IPS-20b (cell line): ENCODE data around the gene DIP2B.

ENCODE experiments used
- H3K27ac ChIP-seq: one replicate; pipeline ENCODE4 v1.5.1; 2013; ENCODE audit warnings: low read length
- H3K27me3 ChIP-seq: 2 replicates; pipeline ENCODE4 v1.6.1; 2013; ENCODE audit warnings: mild to moderate bottlenecking, low read length, inconsistent platforms; ENCODE audit not compliant: insufficient read depth
- H3K36me3 ChIP-seq: 2 replicates; pipeline ENCODE4 v1.6.1; 2013; ENCODE audit warnings: low read depth, mild to moderate bottlenecking, inconsistent platforms, low read length, moderate library complexity; ENCODE audit not compliant: insufficient read depth
- H3K4me1 ChIP-seq: 2 replicates; pipeline ENCODE4 v1.6.1; 2013; ENCODE audit warnings: mild to moderate bottlenecking, control low read depth, inconsistent platforms, low read length, moderate library complexity; ENCODE audit not compliant: insufficient read depth
- H3K4me3 ChIP-seq: 2 replicates; pipeline ENCODE4 v1.5.1; 2013; ENCODE audit warnings: mild to moderate bottlenecking, low read length, inconsistent platforms
- H3K9ac ChIP-seq: 2 replicates; pipeline ENCODE4 v1.6.1; 2013; ENCODE audit warnings: low read depth, mild to moderate bottlenecking, inconsistent platforms, low read length, moderate library complexity
- H3K9me3 ChIP-seq: 2 replicates; pipeline ENCODE4 v1.6.1; 2013; ENCODE audit warnings: mild to moderate bottlenecking, low read depth, low read length, inconsistent platforms; ENCODE audit not compliant: insufficient read depth

DIP2B gene

DNA sequence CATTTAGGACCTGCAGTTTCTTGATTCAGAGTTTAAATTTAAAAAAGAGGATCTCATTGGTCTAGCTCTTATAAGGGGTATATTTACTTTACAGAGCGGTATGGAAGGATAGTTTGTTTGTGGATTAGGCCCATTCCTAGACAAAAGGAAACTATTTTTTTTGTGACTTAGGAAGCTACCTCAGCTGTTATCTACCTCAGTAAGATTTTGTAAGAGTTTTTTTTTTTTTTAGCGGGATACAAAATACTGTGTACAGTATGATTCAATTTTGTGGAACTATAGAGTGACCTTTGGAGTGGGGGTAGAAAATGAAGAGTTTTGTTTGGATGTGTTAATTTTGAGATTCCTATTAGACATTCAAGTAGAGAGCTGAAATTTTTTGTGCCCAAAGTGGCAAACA is 154.5 kb downstream of the DIP2B start:
- Histone ChIP-seq H3K4me1 (no peaks in the 10 kb centered on the region), H3K27ac (no peak overlapping the region), H3K9me3 (no peaks in the 10 kb centered on the region), H3K27me3 (no peaks in the 10 kb centered on the region), H3K9ac (no peak overlapping the region), H3K36me3 (peaks cover 8% of the 10 kb centered on the region; the same call in 1 of the 2 replicates), H3K4me3 (no peak overlapping the region)

DNA sequence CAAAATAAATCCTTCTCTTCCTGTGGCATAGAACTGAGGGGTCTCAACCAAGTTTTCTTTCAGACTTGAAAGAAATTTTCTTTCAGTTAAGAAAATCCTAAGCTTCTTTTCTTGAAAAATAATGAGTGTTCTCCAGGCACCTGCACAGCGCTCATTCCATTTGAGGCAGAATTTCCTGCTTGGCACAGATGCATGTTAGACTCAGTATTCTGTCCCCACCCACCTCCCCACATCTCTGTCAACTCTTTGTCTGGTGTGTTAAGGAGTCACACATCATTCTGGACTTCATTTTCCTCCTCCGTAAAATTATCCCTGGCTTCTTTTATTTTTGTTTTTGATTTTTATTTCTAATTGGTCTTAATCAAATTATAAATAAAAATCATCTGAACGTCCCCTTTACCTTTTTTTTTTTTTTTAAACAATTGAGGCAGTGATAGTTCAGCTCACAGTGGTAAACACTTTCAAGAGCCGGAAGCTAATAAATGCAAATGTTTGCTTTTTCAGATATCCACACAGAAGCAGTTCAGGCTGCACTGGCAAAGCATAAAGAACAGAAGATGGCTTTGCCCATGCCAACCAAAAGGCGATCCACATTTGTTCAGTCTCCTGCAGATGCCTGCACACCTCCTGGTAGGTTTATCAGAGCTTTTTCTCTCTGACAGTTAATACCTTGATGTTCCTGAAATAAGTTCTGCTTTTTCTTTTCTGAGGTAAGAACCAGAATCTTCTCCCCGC is 155.1 kb downstream of the DIP2B start:
- Histone ChIP-seq H3K27ac (no peak overlapping the region), H3K9ac (no peak overlapping the region), H3K9me3 (no peaks in the 10 kb centered on the region), H3K4me3 (no peak overlapping the region), H3K4me1 (no peaks in the 10 kb centered on the region), H3K36me3 (peaks cover 8% of the 10 kb centered on the region; the same call in 1 of the 2 replicates), H3K27me3 (no peaks in the 10 kb centered on the region)

DNA sequence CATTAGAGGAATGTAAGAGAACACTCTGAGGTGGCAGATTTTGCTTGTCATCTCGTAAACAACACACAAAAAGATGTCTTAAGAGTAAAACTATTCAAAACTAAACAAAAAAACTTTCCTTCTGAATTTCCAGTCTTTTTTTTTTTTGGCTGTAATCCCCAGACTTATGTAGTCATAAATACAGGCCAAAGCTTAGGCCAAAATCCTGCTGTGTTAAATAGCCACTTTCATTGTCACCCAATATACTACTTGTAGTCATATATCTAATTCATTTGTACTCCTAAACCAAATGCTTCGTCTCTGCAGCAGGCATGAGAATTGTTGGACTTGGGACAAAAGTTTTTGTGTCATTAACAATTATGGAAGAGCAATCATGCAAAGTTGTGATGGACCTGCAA is 155.6 kb downstream of the DIP2B start:
- Histone ChIP-seq H3K4me1 (no peaks in the 10 kb centered on the region), H3K27ac (no peak overlapping the region), H3K27me3 (no peaks in the 10 kb centered on the region)

DNA sequence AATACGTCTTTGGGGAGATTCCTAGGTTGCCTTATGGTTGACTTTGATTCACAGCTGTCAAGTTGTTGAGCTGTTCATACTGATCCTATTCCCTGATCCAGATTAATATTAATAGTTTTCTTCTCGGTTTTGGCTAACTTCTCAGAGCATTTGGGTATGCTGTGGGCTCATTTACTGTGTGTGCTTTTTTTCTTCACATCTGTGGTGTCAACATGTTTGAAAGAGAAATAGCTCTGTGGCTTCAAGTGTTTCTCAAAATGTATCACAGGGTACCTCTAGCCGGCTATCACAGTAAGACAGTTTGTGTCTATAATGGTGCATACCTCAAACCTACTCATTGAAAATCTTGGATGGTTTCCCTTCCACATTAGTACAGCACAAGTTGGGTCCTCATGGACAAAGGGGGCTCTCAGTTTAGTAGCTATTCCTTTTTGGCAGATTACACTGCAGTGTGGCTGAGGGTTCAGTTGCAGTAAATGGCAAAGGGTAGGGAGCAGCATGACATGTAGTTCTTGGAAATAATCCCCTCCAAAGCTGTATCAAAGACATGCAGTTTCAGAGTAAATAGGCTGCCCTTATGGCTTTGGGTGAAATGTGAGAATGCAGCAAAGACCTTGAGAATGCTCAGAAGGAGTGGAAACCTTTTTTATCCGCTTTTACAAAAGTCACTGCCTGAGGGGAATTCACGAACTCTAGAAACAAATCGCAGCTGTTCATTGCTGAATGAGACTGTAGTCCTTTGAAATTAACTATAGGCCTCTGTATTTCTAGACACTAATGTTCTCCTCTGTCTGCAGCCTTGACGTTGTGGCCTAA is 156.7 kb downstream of the DIP2B start:
- H3K9me3 ChIP-seq: no peaks in the 10 kb centered on the region
- H3K4me1 ChIP-seq: no peaks in the 10 kb centered on the region
- H3K4me3 ChIP-seq: no peak overlapping the region
- peaks cover 8% of the 10 kb centered on the region; the same call in 1 of the 2 replicates for H3K36me3 ChIP-seq
- H3K9ac ChIP-seq: no peak overlapping the region
- H3K27me3 ChIP-seq: no peaks in the 10 kb centered on the region
- H3K27ac ChIP-seq: no peak overlapping the region

More for the DNA sequence above, 155.6 kb downstream of the DIP2B start:
- no peak overlapping the region for H3K9ac ChIP-seq
- H3K36me3 ChIP-seq: peaks cover 8% of the 10 kb centered on the region; the same call in 1 of the 2 replicates
- H3K9me3 ChIP-seq: no peaks in the 10 kb centered on the region
- H3K4me3 ChIP-seq: no peak overlapping the region

DNA sequence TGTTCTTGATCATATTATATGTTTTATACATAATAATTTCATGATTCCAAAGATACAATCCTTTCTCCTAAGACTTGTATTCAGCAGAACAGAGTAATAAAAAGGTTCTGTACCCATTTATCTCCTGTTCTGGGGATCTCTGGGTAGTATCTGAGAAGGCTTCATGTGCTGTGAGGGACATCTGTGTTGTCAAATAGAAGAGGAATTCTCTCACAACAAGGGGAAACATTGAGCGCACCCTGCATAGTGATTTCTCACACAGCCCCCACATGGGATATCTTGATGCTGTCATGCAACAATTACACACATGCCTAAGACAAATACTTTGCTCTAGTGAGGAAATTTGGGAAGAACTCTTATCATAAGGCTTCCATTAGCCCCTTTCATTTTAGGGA is 157.3 kb downstream of the DIP2B start:
- Histone ChIP-seq H3K27ac (no peak overlapping the region), H3K36me3 (peaks cover 8% of the 10 kb centered on the region; the same call in 1 of the 2 replicates)

DNA sequence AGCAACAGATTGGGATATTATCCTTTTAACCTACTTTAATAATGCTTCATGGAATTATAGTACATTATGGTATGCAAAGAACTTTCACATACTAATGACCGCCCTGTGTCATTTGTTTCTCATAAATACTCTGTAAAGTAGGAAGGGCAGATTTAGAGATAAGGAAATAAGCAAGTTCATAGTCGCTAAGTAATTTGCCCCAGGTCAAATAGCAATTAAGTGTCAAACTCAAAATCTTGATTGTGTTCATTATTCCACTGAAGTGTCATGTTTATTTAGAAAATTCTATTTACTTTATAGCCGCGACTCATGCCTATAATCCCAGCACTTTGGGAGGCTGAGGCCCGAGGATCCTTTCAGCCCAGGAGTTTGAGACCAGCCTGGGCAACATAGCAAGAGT is 160.4 kb downstream of the DIP2B start:
- Histone ChIP-seq H3K36me3 (peaks cover 7% of the 10 kb centered on the region; the same call in 1 of the 2 replicates), H3K27me3 (no peaks in the 10 kb centered on the region), H3K9me3 (no peaks in the 10 kb centered on the region), H3K9ac (no peak overlapping the region), H3K4me1 (no peaks in the 10 kb centered on the region), H3K27ac (no peak overlapping the region), H3K4me3 (no peak overlapping the region)

More for the DNA sequence above, 157.3 kb downstream of the DIP2B start:
- H3K4me3 ChIP-seq: no peak overlapping the region
- no peaks in the 10 kb centered on the region for H3K27me3 ChIP-seq
- H3K9ac ChIP-seq: no peak overlapping the region
- H3K4me1 ChIP-seq: no peaks in the 10 kb centered on the region
- no peaks in the 10 kb centered on the region for H3K9me3 ChIP-seq

DNA sequence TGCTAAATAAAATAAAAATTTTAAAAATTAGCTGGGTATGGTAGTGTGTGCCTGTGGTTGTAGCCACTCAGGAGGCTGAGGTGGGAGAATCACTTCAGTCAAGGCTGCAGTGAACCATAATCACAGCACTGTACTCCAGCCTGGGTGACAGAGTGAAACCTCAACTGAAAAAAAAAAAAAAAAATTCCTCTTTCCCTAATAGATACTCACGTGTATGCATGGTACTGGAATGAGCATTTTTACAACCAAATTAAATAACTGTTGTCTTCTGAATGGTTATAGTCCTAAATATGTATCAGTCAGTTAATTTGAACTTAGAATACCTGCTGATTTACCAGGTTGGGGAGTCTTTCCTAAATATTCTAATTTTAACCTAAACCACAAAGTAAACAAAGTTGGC is 160.8 kb downstream of the DIP2B start:
- H3K36me3 ChIP-seq: peaks cover 4% of the 10 kb centered on the region; the same call in 1 of the 2 replicates
- no peak overlapping the region for H3K27ac ChIP-seq
- H3K27me3 ChIP-seq: no peaks in the 10 kb centered on the region
- H3K4me1 ChIP-seq: no peaks in the 10 kb centered on the region
- no peaks in the 10 kb centered on the region for H3K9me3 ChIP-seq
- H3K4me3 ChIP-seq: no peak overlapping the region
- H3K9ac ChIP-seq: no peak overlapping the region

DNA sequence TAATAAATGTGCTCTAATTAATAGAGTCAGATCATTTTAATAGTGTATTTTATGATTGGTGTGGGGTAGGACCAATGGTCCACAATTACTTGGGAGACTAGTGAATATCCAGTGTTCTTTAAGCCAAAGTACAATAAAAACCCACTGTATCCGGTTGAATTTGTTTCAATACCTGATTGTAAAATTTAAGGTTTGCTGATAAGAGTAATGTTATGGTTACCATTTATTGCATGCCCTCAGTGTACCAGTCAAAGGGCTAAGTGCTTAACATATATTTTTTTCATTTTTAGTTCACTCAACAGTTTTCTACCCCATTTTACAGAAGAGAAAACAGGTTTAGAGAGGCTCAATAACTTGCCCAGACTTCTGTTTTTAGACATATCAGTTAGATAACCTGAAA is 161.2 kb downstream of the DIP2B start:
- no peaks in the 10 kb centered on the region for H3K9me3 ChIP-seq
- H3K4me1 ChIP-seq: no peaks in the 10 kb centered on the region
- no peaks in the 10 kb centered on the region for H3K27me3 ChIP-seq
- H3K4me3 ChIP-seq: no peak overlapping the region
- peaks cover 5% of the 10 kb centered on the region; the same call in 1 of the 2 replicates for H3K36me3 ChIP-seq
- no peak overlapping the region for H3K9ac ChIP-seq
- H3K27ac ChIP-seq: no peak overlapping the region

DNA sequence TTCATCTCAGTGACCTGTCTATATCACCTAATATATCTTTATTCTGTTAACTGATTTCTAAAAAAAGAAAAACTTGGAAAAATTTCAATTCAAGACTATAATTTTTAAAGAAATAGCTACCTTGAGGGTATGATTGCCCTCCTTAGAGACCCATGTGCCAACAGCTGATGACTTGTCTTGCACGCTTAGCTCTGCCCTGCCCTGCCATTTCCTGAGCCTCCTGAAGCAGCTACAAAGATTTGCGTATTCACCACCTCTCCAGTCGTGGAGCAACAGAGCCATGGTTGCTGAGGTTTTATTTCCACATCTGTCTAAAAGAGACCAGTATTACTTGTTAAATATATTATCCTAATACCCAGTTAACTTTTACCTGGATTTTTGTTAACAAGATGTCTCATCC is 167.4 kb downstream of the DIP2B start:
- H3K27ac ChIP-seq: no peak overlapping the region
- H3K36me3 ChIP-seq: peaks cover 34% of the 10 kb centered on the region
- no peak overlapping the region for H3K4me3 ChIP-seq
- no peak overlapping the region for H3K9ac ChIP-seq
- H3K27me3 ChIP-seq: no peaks in the 10 kb centered on the region
- H3K4me1 ChIP-seq: no peaks in the 10 kb centered on the region
- no peaks in the 10 kb centered on the region for H3K9me3 ChIP-seq

DNA sequence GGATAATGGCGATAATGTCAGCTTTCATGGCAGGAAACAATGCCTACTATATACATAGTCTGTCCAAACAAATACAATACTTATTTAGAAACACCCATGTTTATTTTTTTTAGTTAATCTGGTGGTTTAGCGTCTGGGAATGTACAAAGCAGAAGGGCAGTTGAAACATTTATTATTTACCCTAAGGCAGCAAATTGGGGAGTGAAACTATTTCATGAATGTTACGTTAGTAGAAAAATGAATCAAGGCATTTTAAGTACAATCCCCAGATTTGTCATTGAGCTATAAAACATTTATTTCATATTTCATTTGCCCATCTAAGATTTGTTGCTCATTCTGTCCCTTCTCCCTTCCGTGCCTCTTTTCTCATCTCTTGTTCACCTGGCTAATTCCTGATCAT is 172.0 kb downstream of the DIP2B start:
- Histone ChIP-seq H3K27ac (no peak overlapping the region), H3K4me3 (no peak overlapping the region), H3K27me3 (no peaks in the 10 kb centered on the region), H3K4me1 (no peaks in the 10 kb centered on the region), H3K9ac (no peak overlapping the region), H3K9me3 (no peaks in the 10 kb centered on the region), H3K36me3 (peaks cover 53% of the 10 kb centered on the region)

DNA sequence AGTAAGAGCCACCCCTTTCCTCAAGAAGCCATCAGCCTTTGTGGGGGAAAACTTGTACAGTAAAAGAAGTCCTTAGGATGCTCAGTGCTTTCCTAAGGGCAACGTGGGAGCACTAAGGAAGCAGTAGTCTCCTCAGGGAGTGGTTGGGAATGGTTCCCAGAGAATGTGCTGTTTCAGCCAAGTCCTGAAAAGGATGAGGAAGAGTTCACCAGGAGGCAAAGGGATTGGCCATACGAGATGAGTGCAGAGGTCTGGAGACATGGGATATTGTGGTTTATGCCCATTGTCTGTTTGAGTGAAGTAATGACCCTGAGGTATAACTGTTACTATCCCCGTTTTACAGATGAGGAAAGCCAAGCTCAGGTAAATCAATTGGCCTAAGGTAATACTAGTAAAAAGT is 173.1 kb downstream of the DIP2B start:
- no peak overlapping the region for H3K27ac ChIP-seq
- no peaks in the 10 kb centered on the region for H3K27me3 ChIP-seq
- H3K4me1 ChIP-seq: no peaks in the 10 kb centered on the region
- peaks cover 57% of the 10 kb centered on the region for H3K36me3 ChIP-seq
- no peak overlapping the region for H3K9ac ChIP-seq
- no peak overlapping the region for H3K4me3 ChIP-seq
- H3K9me3 ChIP-seq: no peaks in the 10 kb centered on the region
